Panc1 (cell line): ENCODE results near the gene ABHD2. TPM values are rescaled to one million over a fixed set of nuclear protein-coding genes. Genes with fewer than 3 reads are reported as not detected.
A peak's percentile ranks its signal among the peaks of the same experiment; 100 is the strongest.

Experiments
- ATAC-seq: fragments of 200-7000 bp; cut with Tn5 transposase; 2 replicates; pipeline ENCODE4 v1.9.1; 2020; ENCODE audit warnings: mild to moderate bottlenecking, moderate library complexity
- BruUV-seq: library from RNA; stranded (reverse); fragments of 400-500 nt; replicated peaks from 2 replicates; lab custom pipeline; 2021; lab: Mats Ljungman, UMichigan
- CTCF ChIA-PET: fragments of 300-600 bp; sonication (Branson Sonifier 250); formaldehyde crosslinking; loops from one replicate; lab custom pipeline; 2022; ENCODE audit warnings: antibody characterized with exemption; lab: Charles Lee
- POLR2A ChIA-PET: fragments of 300-600 bp; sonication (Branson Sonifier 250); formaldehyde crosslinking; loops from one replicate; lab custom pipeline; 2022; ENCODE audit warnings: antibody characterized with exemption; lab: Charles Lee
- DNase-seq: peaks from one replicate; pipeline ENCODE4 v3.0.0-alpha.2; 2010; ENCODE audit warnings: low read depth, low spot score
- H3K27ac ChIP-seq: 2 replicates; pipeline ENCODE4 v1.5.1; 2011; ENCODE audit warnings: mild to moderate bottlenecking, low read length, inconsistent platforms
- H3K27me3 ChIP-seq: fragments of 200-500 bp; sonication (Bioruptor generic); 2 replicates; pipeline ENCODE4 v1.6.0; 2014; ENCODE audit warnings: low read length, inconsistent platforms; ENCODE audit not compliant: control insufficient read depth, insufficient read depth
- H3K36me3 ChIP-seq: fragments of 200-500 bp; sonication (Bioruptor generic); 2 replicates; pipeline ENCODE4 v1.5.1; 2014; ENCODE audit warnings: inconsistent platforms, mild to moderate bottlenecking, low read length, moderate library complexity; ENCODE audit not compliant: control insufficient read depth, insufficient read depth
- H3K4me1 ChIP-seq: 2 replicates; pipeline ENCODE4 v1.5.1; 2011; ENCODE audit warnings: inconsistent platforms, mild to moderate bottlenecking, low read length, moderate library complexity; ENCODE audit not compliant: control insufficient read depth, insufficient read depth
- H3K4me3 ChIP-seq, 2 experiments: 2 replicates each; pipeline ENCODE4 v1.5.1; 2011 to 2012; ENCODE audit warnings: low read depth in 2 of 2, low read length in 2 of 2, mild to moderate bottlenecking in 2 of 2, inconsistent platforms in 1 of 2, moderate library complexity in 1 of 2
- H3K9me3 ChIP-seq: fragments of 200-500 bp; sonication (Bioruptor generic); 2 replicates; pipeline ENCODE4 v1.5.1; 2014; ENCODE audit warnings: low read depth, mild to moderate bottlenecking, inconsistent platforms, low read length, moderate library complexity; ENCODE audit not compliant: control insufficient read depth, insufficient read depth
- CTCF ChIP-seq: fragments of 450-650 bp; IDR thresholded peaks from 2 replicates; pipeline ENCODE4 v1.5.1; 2017; ENCODE audit warnings: mild to moderate bottlenecking
- POLR2AphosphoS5 ChIP-seq: IDR thresholded peaks from 2 replicates; pipeline ENCODE4 v1.6.1; 2012; ENCODE audit warnings: mild to moderate bottlenecking, low read depth, low read length, moderate library complexity
- REST ChIP-seq, 2 experiments: IDR thresholded peaks; 2 replicates each; pipeline ENCODE4 v1.6.1; 2011 to 2012; ENCODE audit warnings: low read depth in 2 of 2, control low read depth in 1 of 2, low read length in 1 of 2, mild to moderate bottlenecking in 1 of 2, moderate library complexity in 1 of 2; ENCODE audit not compliant: insufficient read depth in 1 of 2
- SIN3A ChIP-seq: IDR thresholded peaks from 2 replicates; pipeline ENCODE4 v1.6.1; 2012; ENCODE audit warnings: low read depth, mild to moderate bottlenecking, low read length, moderate library complexity, borderline replicate concordance; ENCODE audit not compliant: insufficient read depth
- TCF7L2 ChIP-seq: IDR thresholded peaks from 2 replicates; pipeline ENCODE4 v1.6.1; 2011; ENCODE audit warnings: mild to moderate bottlenecking, low read depth, low read length, inconsistent platforms
- in situ Hi-C: cut with HindIII; loops from 2 replicates; pipeline ENCODE4 v1.10.0; 2016; ENCODE audit warnings: low sequenced_read_pairs, low pct_unique_long_range_greater_than_20kb
- intact Hi-C: fragments of 100-400 bp; cut with micrococcal nuclease; formaldehyde crosslinking; loops from one replicate; pipeline ENCODE4 v1.10.0; 2022; ENCODE audit not compliant: unreplicated experiment
- total RNA-seq: library from RNA; stranded (reverse); gene quantifications from one replicate; pipeline ENCODE4 v1.2.1, GENCODE V29; 2021; ENCODE audit not compliant: unreplicated experiment

The ABHD2 gene
- total RNA-seq, 1 experiment from 2014 or later = 95.0 TPM

GRCh38 chr15:89177116-89177515 lies 88.9 kb downstream of the ABHD2 start:
- ChIA-PET CTCF (interaction anchor here (0.5 to 2.4 kb wide), 7 partner anchors 12 to 1084 kb away, joined by 3 to 16 read pairs (median 5); no protein-coding TSS in a partner anchor), POLR2A (interaction anchor here (0.6 to 1.6 kb wide), 2 partner anchors 87 to 97 kb away, joined by 3 to 4 read pairs; no protein-coding TSS in a partner anchor)
- Histone ChIP-seq H3K4me3 (no peak overlapping the region), H3K9me3 (no peaks in the 10 kb centered on the region), H3K36me3 (peaks cover 6% of the 10 kb centered on the region; the same call in 1 of the 2 replicates), H3K27ac (no peak overlapping the region), H3K27me3 (no peaks in the 10 kb centered on the region), H3K4me1 (no peaks in the 10 kb centered on the region)
- ATAC-seq (no peak), DNase-seq (no peak)
- intact Hi-C loops (loop anchor here (2.0 to 5.0 kb wide), 3 partner anchors 120 to 300 kb away; no protein-coding TSS in a partner anchor), in situ Hi-C loops (no loop called here)
- no TSS peak for BruUV-seq
- no peak for TF ChIP-seq TCF7L2
- no peak for TF ChIP-seq POLR2AphosphoS5
- TF ChIP-seq SIN3A = no peak
- TF ChIP-seq CTCF = no peak
- TF ChIP-seq REST (IDR thresholded peaks at IDR 0.05; ENCODE audit: insufficient read depth in 1 of 2, low read depth in 2 of 2, low read length in 1 of 2) = no peak

DNA sequence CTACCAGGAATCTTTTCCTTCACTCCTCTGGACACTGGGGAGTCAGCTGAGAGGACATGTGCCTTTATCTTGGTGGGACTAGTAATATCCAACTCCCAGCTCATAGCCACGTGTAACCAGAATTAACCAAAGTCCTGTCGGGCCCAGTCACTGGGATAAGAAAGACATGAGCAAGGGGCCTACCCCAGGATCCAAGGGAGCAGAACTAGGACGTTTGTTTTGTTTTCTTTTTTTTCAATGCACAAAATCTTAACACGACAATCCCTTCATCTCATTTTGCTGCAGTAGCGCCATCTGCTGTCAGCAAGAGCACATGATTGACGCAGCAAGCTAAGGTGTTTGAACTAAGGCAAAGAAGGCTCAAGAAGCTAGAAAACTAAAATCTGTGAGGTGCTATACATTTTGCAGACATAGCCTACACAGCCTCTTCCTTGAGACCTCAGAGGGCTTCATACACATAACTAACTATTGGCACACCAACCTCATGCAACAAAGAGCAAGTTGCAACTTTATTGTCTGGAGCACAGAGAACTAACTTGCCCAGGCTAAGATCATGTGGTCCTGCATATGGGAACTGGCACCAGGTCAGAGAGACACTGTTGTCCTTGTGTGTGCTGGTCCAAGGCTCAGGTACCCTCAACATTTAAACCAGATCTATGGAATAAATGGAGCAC lies 89.5 kb downstream of the ABHD2 start:
- intact Hi-C loops = loop anchor here (2.0 to 5.0 kb wide), 3 partner anchors 121 to 300 kb away; no protein-coding TSS in a partner anchor
- CTCF ChIA-PET = interaction anchor here (0.5 to 2.4 kb wide), 14 partner anchors 11 to 1083 kb away, joined by 3 to 16 read pairs (median 4); no protein-coding TSS in a partner anchor
- DNase-seq = peak; percentile 36

More for the DNA sequence above, 89.5 kb downstream of the ABHD2 start:
- TF ChIP-seq CTCF (peak; percentile 91), TCF7L2 (no peak), SIN3A (no peak), REST (IDR thresholded peaks at IDR 0.05; ENCODE audit: insufficient read depth in 1 of 2, low read depth in 2 of 2, low read length in 1 of 2) (no peak), POLR2AphosphoS5 (no peak)
- Histone ChIP-seq H3K9me3 (no peaks in the 10 kb centered on the region), H3K27me3 (no peaks in the 10 kb centered on the region), H3K4me1 (no peaks in the 10 kb centered on the region), H3K36me3 (peaks cover 6% of the 10 kb centered on the region; the same call in 1 of the 2 replicates), H3K27ac (no peak overlapping the region; the same call in none of the 2 replicates), H3K4me3 (no peak overlapping the region)
- BruUV-seq = no TSS peak
- POLR2A ChIA-PET = interaction anchor here (0.6 to 1.6 kb wide), 3 partner anchors 88 to 283 kb away, joined by 3 to 4 read pairs (median 3); no protein-coding TSS in a partner anchor
- ATAC-seq = peak; percentile 80
- in situ Hi-C loops = no loop called here
